ENCODE data around the gene ISCU.
"Not testable (repeated sequence)": the region's sequence is repeated elsewhere in the genome, so short reads cannot be mapped to it uniquely, and the experiment has no call there.

The ISCU gene

DNA sequence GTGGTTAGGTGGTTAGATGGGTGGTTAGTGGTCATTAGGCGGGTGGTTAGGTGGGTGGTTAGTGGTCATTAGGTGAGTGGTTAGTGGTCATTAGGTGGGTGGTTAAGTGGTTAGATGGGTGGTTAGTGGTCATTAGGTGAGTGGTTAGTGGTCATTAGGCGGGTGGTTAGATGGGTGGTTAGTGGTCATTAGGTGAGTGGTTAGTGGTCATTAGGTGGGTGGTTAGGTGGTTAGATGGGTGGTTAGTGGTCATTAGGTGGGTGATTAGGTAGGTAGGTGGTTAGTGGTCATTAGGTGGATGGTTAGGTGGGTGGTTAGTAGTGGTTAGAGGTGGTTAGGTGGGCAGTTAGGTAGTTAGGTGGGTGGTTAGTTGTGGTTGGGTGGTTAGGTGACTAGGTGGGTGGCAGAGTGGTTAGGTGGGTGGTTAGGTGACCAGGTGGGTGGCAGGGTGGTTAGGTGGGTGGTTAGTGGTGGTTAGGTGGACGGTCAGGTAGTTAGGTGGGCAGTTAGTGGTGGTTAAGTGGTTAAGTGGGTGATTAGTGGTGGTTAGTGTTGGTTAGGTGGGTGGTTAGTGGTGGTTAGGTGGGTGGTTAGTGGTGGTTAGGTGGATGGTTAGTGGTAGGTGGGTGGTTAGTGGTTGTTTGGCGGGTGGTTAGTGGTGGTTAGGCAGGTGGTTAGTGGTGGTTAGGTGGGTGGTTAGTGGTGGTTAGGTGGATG is 43.5 kb downstream of the ISCU start:
- no peak for DNase-seq

DNA sequence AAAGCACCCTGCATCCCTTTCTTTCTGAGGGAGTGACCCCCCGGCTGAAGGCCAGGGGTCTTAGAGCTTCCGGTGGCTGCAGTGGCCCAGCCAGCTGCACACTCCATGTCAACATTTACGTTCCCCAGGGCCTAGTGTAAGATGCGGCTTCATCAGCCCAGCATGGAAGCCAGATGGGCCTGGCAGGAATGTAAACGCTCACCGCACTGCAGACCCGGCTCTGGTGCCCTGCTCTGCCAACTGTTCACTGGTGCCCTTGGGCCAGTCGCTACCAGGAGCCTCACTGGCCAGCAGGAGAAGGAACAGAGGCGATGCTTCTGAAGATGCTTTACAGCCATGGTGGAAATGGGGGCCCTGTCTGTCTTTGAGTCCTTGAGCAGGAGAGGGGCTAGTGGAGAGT is 44.1 kb downstream of the ISCU start:
- no peak for DNase-seq

- DNase-seq = no peak
Measured at GRCh38 chr12:108607981-108608600, 45.7 kb downstream of the ISCU start.

GRCh38 chr12:108608616-108609015 is 46.2 kb downstream of the ISCU start:
- no peak for DNase-seq

DNA sequence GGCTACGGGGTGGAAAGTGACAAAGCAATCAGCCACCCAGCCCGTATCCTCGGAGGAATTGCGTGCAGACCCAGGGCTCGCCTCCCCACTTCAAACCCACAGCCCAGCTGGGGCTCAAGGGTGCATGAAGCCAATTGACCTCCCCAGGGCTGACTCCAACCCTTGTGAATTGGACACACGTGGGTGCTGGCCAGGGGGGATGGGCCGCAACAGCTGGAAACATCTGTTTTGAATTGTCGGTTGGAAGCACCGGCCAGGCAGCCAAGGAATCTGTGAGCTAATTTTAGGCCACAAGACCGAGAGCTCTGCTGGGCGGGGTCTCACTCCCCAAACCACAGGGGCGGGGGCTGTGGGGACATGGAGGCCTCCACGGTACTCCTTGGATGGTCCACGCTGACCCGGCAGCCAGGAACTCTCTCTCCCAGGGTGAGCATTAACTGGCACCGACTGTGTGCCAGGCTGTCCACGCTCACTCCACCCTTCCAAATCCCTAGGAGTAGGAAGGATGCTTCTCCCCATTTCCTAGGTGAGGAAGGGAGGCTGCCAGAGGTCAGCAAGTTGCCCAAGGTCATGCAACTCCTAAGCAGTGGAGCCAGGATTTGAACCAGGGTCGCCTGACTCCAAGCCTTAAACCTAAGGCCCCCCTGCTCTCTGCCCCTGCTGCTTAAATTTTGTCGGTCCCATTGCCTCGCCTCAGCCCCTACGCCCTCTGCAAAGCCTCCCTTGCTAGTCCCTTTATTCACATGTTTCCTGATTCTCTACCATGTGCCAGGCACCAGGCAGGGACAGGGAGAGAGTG is 47.3 kb downstream of the ISCU start:
- no peak for DNase-seq

GRCh38 chr12:108610336-108610815 is 48.0 kb downstream of the ISCU start:
- DNase-seq = no peak

DNA sequence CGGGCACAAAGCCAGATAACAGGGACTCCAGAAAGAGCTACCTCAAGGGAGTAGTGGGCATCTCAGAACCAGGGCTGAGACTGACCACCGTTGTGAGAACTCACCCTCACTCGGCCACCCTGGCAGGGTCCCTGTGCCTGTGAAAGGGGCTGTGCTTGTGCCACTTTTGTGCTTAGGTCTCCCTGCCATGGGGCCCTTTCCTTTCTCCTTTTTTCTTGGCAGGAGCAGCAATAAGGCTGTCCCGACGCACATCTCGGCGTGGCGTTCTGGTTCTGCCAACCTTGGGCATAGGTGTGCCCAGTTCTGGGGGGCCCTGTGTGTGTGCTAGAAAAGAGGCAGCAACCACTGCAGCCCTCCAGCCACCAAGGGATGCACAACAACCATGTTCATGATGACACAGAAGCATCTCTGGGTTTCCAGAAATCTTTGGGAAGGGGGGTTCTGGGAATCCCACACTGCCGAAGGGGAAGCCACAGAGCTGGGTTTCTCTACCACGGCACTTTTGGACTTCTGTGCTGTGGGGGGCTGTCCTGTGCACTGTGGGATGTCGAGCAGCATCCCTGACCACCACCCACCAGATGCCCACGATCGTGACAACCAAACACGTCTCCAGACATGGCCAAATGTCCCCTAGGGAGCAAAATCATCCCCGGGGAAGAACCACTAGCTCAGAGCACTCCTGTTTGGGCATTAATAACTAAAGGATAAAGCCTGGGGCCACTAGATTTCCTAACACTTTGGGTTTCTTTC is 48.6 kb downstream of the ISCU start:
- no peak for DNase-seq

DNA sequence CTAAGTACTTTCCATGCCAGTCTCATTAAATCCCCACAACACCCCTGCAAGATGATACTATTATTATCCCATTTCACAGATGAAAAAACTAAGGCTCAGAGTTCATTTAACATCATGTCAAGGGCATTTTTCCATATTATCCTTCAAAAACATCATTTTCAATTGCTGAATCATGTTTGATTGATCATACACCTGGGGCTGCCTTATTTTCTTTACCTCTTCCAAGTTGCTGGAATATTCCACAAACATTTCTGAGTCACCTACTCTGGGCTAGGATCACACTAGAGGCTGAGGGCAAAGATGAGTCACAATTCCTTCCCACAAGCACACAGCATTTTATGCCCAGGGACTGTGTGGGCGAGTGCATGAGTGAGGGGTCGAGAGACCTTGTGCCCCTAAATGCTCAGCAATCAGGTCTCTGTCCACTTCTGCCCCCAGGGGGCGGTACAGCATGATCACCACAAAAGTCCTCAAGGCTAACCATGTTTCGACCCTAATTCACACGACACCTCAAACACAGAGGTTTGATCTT is 49.6 kb downstream of the ISCU start:
- DNase-seq = no peak

DNA sequence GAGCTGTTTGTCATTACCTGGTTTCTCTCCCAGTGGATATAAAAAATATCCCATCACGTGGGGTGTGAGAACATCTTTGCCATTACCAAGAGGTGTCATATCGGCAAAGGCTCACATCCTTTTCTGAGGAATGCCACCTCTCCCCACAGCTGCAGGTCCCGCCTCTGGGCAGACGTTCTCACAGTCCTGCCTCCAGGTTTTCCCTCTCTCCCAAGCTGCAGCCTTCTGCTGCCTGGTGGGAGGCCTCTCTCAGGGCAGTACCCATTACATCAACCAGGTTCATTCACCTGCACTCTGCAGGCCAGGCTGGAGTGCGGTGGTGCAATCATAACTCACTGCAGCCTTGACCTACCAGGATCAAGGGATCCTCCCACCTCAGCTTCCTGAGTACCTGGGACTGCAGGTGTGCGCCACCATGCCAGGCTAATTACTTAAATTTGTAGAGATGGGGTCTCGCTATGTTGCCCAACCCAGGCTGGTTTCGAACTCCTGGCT is 50.4 kb downstream of the ISCU start:
- no peak for DNase-seq

- no peak for DNase-seq
Measured at GRCh38 chr12:108613548-108613947, 51.2 kb downstream of the ISCU start.

DNA sequence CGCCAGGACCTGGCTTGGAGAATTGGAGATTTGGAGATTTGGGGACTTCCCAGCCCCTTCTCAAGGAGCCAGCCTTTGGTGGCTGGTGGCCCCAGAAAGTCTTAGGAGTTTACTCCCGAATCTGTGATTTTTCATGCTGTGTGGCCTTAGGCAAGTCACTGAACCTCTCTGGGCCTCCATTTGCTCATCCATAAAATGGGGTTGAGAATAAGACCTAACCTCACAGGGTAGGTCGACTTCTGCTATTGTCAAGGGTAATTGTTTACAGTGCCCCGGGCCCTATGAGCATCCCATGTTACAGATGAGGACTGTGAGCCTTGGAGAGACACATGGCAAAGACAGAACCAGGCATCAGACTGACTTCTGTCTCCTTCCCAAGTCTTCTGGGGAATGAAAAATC is 51.6 kb downstream of the ISCU start:
- DNase-seq = no peak

GRCh38 chr12:108614639-108615038 is 52.2 kb downstream of the ISCU start:
- DNase-seq = no peak

DNA sequence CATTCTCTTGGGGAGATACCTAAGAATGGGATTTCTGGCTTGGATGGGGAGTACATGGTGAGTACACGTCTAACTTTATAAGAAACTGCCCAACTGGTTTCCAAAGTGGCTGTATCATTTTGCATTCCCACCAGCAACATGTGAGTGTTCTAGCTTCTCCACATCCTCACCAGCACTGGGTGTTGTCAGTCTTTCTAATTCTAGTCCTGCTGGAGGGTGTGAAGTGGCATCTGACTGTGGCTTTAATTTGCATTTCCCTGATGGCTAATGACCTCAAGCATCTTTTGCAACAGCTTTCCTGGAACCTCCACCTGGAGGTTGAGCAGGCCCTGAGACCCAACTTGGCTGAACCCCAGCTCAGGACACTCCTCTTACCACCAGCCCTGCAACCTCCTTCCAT is 53.5 kb downstream of the ISCU start:
- DNase-seq = no peak

DNA sequence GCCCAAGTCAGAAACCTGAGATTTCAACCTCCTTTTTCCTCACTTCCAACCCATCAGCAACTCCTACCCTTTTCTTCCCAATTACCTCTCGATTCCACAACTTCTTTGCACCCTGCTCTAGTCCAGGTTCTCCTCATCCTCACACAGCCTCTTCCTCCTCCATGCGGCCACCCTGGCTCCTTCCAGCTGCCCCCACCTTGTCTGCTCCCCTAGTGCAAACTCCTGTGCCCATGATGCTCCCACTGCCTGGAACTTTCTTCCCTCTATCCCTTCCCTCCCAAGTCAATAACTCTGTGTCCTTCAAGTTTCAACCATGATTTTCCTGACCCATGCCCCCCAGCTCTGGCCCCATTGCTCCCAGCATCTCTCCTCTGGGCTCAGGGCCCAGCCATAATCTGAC is 54.0 kb downstream of the ISCU start:
- DNase-seq = no peak

- no peak for DNase-seq
Measured at GRCh38 chr12:108616941-108617858, 54.8 kb downstream of the ISCU start.

- peak; percentile 86 for DNase-seq
Measured at GRCh38 chr12:108618079-108618952, 55.9 kb downstream of the ISCU start.

GRCh38 chr12:108618953-108619274 is 56.5 kb downstream of the ISCU start:
- not testable (repeated sequence) for DNase-seq
